ENCODE results near the gene SLC43A2. TPM values are rescaled to one million over a fixed set of nuclear protein-coding genes. Genes with fewer than 3 reads are reported as not detected.
A peak's percentile ranks its signal among the peaks of the same experiment; 100 is the strongest.

The SLC43A2 gene
- total and polyA plus RNA-seq, 2 experiments from 2014 or later: 2.5 to 5.3 TPM

DNA sequence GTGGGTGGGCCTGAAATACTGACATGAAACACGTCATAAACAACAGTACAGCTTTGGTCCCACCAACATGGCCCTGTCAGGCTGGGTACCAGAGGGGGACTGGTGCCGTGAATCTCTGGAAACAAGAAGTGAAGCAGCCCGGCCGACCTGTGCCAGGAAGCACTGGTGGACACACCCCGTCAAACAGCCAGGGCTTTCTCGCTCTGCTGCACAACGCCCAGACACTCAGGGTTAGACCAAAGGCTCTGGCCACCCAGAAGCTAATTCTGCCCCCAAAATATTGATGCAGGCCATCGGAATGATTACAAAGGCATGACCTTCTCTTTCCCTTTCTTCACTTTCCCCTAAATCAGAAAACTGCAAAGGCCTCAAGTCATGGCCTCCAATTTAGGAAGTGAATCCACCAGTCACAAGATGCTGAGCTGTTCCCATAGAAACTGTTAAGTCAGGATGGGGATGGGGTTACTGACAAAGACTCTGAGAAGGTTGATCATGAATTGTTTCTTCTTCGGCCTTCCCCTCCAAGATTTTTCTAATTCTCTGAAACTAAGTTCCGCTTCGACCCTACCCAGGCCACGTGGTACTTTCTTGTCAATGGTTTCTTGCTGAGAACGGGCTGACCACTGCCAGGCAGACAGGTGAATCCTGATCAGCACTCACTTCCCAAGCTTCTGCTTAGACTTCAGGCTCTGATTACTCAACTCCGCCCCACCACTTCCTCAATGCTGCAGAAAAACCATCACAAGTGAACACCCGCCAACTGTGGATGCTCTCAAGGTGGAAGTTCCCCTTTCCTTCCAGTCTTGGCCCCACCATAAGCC is 72.8 kb downstream of the SLC43A2 start:
- H3K27ac ChIP-seq: peak overlapping the region; percentile 71

DNA sequence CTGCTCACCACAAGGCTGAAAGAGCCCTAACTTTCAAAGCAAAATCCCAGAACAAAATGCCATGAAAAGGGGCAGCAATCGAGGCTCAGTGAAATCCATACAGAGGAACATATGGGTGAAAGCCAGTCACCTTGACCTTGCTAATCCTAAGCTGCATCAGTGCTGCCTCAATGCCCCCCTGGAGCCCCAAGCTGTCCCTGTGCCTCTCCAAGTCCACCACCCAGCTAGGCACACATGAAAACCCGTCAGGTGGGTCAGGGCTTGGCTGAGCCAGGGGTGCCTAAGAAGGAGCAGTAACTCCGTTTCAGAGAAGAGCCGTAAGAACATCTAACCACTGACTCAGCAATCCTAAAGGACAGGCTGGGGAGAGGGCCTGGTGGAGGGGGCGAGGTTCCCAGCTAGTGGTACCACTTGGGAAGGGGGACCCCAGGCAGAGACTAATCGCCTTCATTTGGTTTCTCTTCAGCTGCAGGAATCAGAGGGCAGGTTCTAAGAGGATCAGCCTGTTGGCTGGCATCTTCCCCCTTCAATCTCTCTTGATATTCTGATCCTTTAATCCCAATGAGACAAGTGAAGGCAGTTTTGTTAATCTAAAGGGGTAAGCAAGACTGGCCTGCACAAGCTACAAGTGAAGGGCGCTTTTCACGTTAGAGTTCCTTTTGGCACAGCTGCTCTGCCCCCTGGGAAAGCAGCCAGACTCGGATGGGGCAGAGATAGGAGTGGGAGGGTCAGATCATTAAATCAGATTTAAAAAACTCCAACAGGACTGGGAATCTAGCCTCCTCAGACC is 73.7 kb downstream of the SLC43A2 start:
- Histone ChIP-seq H3K36me3 (peaks cover 23% of the 10 kb centered on the region), H3K27me3 (no peaks in the 10 kb centered on the region), H3K27ac (peak overlapping the region; percentile 98), H3K9me3 (ENCODE audit: low read depth) (no peaks in the 10 kb centered on the region), H3K4me1 (ENCODE audit: low read depth) (peaks cover 21% of the 10 kb centered on the region), H3K4me3 (no peak overlapping the region)
- no peak for TF ChIP-seq CTCF (IDR thresholded peaks at IDR 0.05; ENCODE audit: low read depth, low read length)
- no peak for DNase-seq (ENCODE audit: low read depth in 1 of 2, low spot score in 1 of 2)

More for the DNA sequence above, 72.8 kb downstream of the SLC43A2 start:
- Histone ChIP-seq H3K36me3 (peaks cover 16% of the 10 kb centered on the region), H3K4me1 (ENCODE audit: low read depth) (peaks cover 25% of the 10 kb centered on the region), H3K4me3 (no peak overlapping the region), H3K9me3 (ENCODE audit: low read depth) (no peaks in the 10 kb centered on the region), H3K27me3 (no peaks in the 10 kb centered on the region)
- no peak for DNase-seq (ENCODE audit: low read depth in 1 of 2, low spot score in 1 of 2)
- no peak for TF ChIP-seq CTCF (IDR thresholded peaks at IDR 0.05; ENCODE audit: low read depth, low read length)

DNA sequence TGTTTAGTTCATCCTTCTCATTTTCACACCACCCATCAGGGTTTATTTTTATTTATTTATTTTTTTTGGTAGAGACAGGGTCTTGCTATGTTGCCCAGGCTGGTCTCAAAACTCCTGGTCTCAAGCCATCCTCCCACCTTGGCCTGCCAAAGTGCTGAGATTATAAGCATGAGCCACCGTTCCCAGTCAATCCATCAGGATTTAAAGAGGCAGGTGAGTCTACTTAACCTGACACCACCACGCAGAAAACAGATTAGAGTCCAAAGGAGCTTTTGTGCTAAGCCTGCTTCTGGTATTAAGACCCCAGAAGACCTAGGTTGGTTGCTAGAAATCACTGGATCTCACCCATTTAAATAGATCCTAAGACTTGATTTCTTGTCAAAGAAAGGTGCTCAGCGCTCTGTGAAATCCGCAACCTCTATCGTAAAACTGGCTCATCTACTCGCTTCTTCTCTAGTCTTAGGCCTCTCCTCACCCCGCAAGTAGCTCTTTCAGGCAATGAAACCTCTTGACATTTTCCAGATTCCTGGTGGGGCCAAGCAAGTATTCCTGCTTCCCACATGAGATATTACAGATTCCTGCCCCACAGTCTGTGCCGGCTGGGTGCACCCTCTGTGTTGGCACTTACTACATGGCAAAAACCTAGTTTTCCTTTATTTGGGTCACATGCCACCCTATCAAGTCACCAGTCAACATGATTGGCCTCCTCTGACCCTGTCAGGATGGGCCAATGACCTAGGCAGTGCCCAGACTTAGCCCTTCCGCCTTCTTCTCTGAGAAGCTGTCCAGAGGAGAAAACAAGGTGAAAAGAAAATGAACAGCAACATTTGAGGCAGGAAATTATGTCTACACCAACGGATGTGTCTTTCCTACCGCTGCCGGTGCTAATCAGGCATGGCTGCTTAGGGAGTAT is 75.0 kb downstream of the SLC43A2 start:
- no peaks in the 10 kb centered on the region for H3K9me3 ChIP-seq (ENCODE audit: low read depth)
- H3K27ac ChIP-seq: peak overlapping the region; percentile 98
- peaks cover 33% of the 10 kb centered on the region for H3K36me3 ChIP-seq
- H3K27me3 ChIP-seq: no peaks in the 10 kb centered on the region
- DNase-seq (ENCODE audit: low read depth in 1 of 2, low spot score in 1 of 2): peak in 1 of 2 donors; percentile 80
- TF ChIP-seq CTCF (IDR thresholded peaks at IDR 0.05; ENCODE audit: low read depth, low read length): no peak
- no peak overlapping the region for H3K4me3 ChIP-seq
- H3K4me1 ChIP-seq (ENCODE audit: low read depth): peaks cover 21% of the 10 kb centered on the region

- H3K4me3 ChIP-seq: no peak overlapping the region
- peaks cover 36% of the 10 kb centered on the region for H3K36me3 ChIP-seq
- TF ChIP-seq CTCF (IDR thresholded peaks at IDR 0.05; ENCODE audit: low read depth, low read length): no peak
- H3K27ac ChIP-seq: peak overlapping the region; percentile 98
- H3K27me3 ChIP-seq: no peaks in the 10 kb centered on the region
- no peaks in the 10 kb centered on the region for H3K9me3 ChIP-seq (ENCODE audit: low read depth)
- peaks cover 21% of the 10 kb centered on the region for H3K4me1 ChIP-seq (ENCODE audit: low read depth)
- DNase-seq (ENCODE audit: low read depth in 1 of 2, low spot score in 1 of 2): no peak
These were observed 75.7 kb downstream of the SLC43A2 start for GRCh38 chr17:1552932-1553331.

GRCh38 chr17:1551741-1552140 is 76.9 kb downstream of the SLC43A2 start:
- no peaks in the 10 kb centered on the region for H3K27me3 ChIP-seq
- H3K27ac ChIP-seq: no peak overlapping the region
- no peak for DNase-seq (ENCODE audit: low read depth in 1 of 2, low spot score in 1 of 2)
- peaks cover 37% of the 10 kb centered on the region for H3K36me3 ChIP-seq
- no peaks in the 10 kb centered on the region for H3K9me3 ChIP-seq (ENCODE audit: low read depth)
- no peak for TF ChIP-seq CTCF (IDR thresholded peaks at IDR 0.05; ENCODE audit: low read depth, low read length)
- no peak overlapping the region for H3K4me3 ChIP-seq
- H3K4me1 ChIP-seq (ENCODE audit: low read depth): peaks cover 21% of the 10 kb centered on the region
